Measurements from ENCODE around the gene GNPTAB.
"Not testable (repeated sequence)": the region's sequence is repeated elsewhere in the genome, so short reads cannot be mapped to it uniquely, and the experiment has no call there.

The GNPTAB gene

DNA sequence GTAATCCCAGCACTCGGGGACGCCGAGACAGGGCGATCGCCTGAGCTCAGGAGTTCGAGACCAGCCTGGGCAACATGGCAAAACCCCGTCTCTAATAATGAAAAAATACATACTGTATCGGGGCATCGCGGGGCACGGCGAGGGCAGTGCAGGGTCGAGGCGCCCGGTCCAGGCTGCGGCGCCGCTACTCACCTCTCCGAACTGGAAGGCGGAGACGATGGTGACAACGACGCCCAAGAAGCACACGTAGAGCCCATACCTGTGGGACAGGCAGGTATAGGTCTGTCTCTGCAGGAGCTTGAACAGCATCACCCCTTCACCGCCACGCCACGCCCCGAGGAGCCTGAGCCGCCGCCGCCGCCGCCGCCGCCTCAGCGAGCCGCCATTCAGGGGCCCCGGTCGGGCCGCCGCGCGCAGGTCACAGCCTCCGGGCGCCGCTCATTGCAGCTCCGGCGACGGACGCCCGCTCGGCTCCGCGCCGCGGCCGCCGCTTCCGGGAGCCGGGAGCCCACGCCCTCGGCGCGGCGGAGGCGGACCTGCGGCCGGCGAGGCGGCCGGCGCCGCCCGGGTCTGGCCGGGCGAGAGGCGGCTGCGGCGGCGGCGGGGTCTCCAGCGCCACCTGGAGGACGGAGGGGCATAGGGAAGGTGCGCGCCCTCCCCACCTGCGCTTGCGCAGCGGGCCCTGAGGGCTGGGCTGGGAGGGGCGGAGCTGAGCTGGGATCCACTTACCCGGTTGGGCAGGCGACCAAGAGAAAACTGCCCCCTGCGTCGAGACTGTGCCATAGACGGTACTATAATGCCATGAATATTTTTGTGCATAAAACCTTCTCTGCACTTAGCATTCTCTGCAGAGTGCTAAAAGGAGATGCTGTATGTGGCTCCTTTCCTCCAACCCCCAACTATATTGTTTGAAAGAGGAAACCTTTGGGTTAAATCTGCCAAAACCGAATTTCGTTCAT is at the start of gene GNPTAB:
TSS of gene GNPTAB (minus strand) at position 593 of the 959 bp plus-strand sequence. CDS start at position 309, 284 bp downstream.
- DNase-seq = peak; percentile 89

DNA sequence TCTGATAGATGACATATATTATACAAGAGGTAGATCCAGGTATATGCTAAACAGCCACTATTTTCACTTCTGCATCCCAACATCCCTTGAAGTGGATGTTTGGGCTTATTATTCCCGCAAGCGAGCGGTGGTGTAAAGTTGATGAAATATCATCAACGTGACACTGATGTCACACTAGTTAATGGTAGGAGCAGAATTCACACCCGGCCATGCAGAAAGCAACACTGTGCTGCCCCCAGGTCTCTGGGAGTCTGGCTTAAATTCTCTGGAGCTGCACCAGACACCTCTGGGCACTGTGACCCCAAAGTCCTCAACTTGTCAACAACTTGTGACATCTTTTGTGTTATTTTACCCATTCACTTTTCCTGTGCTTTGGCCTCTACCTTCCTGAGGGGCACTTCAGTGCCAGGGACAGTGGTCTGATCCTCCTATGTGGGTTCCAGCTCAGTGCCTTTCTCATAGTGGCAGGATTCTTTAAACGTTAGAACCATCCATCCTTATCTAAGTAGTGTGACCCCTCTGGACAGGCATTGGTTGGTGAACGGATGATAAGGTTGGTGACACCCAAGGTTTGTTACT is 47.6 kb upstream of the GNPTAB start:
- DNase-seq = no peak

DNA sequence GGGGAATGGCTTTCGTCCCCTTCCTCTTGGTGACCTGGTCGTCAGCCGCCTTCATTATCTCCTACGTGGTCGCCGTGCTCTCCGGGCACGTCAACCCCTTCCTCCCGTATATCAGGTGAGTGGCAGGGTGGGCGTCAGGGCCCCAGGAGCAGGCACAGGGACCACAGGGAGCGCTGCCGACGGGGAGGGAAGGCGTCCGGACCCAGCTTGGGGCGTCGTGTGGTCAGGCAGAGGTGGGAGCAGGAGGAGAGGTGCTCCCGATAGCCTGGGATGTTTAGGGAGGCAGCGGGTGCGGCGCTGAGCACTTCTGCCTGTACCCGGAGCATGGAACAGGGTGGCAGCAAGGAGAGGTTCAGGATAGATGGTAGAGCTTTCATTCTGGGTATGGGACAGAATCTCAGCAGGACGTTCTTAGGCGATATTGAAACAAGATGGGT is 47.1 kb upstream of the GNPTAB start:
- no peak for DNase-seq

GRCh38 chr12:101876861-101877805 is 46.4 kb upstream of the GNPTAB start, which contains the start of gene DRAM1:
DRAM1 (plus strand) TSS chr12:101877580; CDS start chr12:101877790, 210 bp downstream.
- DNase-seq = peak; percentile 36

DNA sequence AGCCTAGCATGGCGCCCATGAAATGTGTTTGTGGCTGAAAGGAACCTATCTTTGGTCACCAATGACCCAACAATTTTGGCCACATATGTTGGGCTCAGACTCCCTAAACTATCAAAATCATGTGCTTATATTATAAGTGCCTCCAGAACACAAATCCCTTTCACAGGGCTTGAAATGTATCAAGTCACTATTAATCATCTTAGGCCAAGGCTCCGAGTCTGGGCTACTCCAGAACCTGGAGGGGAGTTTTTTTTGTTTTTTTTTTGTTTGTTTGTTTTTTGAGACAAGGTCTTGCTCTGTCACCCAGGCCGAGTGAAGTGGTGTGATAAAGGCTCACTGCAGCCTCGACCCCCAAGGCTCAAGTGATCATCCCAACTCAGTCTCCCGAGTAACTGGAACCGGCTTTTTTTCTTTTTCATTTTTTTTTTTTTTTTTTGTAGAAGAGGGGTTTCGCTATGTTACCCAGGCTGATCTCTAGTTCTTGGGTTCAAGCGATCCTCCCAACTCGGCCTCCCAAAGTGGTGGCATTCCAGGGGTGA is 45.6 kb upstream of the GNPTAB start:
- no peak for DNase-seq

GRCh38 chr12:101875162-101875561 is 44.4 kb upstream of the GNPTAB start:
- no peak for DNase-seq

DNA sequence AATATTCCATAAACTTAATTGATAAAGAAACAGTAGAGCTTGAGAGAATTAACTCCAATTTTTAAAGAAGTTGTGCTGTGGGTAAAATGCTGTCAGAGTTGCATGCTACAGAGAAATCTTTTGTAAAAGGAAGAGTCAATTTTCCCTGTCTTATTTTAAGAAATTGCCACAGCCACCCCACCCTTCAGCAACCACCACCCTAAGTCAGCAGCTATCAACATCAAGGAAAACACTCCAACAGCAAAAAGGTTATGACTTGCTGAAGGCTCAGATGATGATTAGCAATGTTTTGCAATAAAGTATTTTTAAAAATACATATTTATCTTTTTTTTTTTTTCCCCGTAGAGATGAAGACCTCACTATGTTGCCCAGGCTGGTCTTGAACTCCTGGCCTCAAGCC is 40.2 kb upstream of the GNPTAB start:
- no peak for DNase-seq

DNA sequence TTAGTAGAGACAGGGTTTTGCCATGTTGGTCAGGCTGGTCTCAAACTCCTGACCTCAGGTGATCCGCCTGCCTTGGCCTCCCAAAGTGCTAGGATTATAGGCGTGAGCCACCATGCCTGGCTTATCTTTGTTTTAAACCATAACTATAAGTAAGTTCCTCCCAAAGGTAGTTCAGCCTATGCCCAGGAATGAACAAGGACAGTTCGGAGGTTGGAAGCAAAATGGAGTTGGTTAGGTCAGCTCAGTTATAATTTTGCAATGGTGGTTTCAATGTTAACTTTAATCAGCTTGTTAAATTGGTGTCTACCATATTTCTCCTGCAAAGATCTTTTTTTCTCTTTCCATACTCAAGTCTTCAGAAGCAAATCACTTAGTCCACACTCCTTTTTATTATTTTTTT is 36.9 kb upstream of the GNPTAB start:
- not testable (repeated sequence) for DNase-seq

- DNase-seq = no peak
These were observed 36.0 kb upstream of the GNPTAB start for GRCh38 chr12:101866615-101867373.

DNA sequence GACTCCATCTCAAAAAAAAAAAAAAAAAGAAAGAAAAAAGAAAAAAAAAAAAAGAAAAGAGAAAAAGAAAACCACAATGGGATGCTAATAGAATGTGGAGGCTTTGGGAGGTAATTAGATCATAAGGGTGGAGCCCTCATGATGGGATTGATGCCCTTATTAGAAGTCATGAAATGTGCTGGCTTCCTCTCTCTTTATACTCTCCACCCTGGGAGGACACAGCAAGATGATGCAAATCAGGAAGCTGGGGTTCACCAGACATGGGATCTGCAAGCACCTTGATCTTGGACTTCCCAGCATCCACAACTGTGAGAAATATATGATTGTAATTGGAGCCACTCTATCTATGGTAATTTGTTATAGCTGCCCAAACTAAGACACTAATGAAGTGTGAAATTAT is 33.2 kb upstream of the GNPTAB start:
- no peak for DNase-seq

GRCh38 chr12:101862245-101862644 is 31.5 kb upstream of the GNPTAB start:
- no peak for DNase-seq

DNA sequence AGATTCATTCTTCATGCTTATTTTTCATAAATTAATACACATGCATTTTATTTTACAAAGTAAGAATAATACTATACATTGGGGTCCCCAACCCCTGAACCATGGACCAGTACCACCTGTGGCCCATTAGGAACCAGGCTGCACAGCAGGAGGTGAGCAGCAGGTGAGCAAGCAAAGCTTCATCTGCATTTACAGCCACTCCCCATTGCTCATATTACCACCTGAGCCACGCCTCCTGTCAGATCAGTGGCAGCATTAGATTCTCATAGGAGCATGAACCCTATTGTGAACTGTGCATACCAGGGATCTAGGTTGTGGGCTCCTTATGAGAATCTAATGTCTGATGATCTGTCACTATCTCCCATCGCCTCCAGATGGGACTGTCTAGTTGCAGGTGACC is 30.9 kb upstream of the GNPTAB start:
- not testable (repeated sequence) for DNase-seq

GRCh38 chr12:101859664-101860607 is 29.2 kb upstream of the GNPTAB start:
- DNase-seq = no peak

DNA sequence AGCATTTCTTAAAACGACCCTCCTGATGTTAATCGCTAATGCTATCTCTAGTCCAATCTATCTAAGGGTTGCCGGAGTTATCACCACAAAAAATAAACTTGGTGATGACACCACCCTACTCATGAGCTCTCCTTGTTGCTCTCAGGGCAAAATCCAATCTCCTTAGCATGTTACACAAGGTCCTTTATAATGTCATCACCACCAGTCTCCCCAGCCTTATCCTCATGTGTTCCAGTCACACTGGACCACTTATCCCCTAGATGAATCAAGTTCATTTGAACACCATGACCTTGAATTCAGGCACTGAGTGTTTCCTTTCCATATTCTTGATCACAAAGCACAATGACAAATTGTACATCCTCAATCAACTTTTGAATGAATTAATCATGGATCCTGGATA is 27.6 kb upstream of the GNPTAB start:
- no peak for DNase-seq

DNA sequence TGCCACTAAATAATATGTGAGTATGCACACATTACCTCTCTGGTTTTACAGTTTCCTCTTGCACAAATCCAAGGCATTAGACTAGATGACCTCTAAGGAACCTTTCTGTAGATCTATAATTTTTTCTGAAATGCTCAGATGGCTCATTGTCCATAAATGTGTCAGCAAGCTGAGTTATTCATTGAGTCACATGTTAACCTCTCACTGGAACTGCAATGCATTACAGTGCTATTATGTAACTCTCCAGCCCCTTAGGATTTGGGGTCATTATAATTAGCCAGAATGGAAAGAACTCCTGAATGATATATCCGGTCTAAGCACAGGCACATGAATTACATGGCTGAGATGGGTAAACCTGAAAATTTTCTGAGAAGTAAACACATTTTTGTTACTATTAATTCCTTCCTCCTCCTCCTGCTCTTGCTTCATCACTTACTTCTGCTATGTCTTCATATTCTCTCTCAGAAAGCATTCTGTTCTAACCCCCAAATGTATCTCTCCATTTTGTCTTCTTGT is 26.3 kb upstream of the GNPTAB start:
- DNase-seq = no peak

DNA sequence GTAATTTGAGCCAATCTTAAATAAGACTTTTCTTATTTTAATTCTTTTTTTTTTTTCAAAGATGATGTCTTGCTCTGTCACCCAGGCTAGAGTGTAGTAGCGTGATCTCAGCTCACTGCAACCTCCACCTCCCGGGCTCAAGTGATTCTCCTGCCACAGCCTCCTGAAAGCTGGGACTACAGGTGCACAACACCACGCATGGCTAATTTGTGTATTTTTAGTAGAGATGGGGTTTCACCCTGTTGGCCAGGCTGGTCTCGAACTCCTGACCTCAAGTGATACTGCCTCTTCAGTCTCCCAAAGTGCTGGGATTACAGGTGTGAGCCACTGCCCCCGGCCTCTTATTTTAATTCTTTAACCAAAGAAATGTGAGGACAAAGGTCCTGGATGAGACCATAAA is 25.9 kb upstream of the GNPTAB start:
- not testable (repeated sequence) for DNase-seq

DNA sequence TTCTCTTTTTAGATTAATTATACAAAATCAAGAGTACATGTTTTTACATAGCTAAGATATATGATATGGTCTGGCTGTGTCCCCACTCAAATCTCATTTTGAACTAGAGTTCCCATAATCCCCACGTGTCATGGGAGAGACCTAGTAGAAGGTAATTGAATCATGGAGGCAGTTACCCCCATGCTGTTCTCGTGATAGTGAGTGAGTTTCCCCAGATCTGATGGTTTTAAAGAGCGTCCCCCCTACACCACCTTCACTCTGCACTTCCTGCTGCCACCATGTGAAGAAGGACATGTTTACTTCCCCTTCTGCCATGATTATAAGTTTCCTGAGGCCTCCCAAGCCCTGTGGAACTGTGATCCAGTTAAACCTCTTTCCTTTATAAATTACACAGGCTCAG is 25.2 kb upstream of the GNPTAB start:
- no peak for DNase-seq

DNA sequence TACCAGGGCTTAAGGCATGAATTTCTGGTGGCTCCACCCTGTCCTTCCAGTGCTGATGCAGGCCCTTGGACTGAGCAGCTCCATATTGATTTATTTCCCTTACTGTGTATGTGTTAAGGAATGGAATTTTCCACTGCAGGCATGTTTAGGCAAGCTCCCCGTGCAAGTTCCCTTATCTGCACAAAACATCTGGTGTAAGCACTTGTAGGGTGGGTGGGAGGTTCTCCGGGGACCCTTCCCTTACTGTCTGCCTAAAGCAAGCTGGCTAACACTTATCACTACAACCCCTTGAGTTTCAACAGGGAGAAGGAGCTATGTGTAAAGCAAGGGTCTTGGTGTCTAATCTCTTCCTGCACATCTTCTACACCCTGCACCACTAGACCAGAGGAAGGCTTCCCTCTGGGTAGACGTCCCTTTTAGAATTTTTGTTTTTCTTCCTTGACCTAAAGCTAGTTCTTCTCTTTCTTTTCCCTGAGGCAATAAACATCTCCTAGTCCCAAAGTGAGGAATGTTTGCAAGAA is 24.7 kb upstream of the GNPTAB start:
- DNase-seq = no peak

DNA sequence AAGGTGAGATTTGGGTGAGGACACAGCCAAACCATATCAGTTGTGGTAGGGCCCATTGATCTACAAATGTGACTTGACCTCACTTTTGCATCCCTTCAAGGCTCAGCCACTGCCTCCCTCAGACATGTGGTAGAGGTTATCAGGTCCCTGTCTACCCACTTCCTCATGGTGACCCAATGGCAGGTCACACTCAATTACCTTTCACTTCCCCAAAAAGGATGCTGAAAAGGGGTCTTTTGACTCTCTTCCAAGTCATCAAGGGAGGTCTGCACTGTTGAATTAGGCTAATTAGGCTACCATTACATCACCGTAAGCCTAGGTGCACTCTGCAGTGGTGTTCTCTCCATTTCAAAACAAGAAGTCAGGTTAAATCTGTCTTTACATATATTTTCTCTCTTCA is 24.0 kb upstream of the GNPTAB start:
- no peak for DNase-seq

DNA sequence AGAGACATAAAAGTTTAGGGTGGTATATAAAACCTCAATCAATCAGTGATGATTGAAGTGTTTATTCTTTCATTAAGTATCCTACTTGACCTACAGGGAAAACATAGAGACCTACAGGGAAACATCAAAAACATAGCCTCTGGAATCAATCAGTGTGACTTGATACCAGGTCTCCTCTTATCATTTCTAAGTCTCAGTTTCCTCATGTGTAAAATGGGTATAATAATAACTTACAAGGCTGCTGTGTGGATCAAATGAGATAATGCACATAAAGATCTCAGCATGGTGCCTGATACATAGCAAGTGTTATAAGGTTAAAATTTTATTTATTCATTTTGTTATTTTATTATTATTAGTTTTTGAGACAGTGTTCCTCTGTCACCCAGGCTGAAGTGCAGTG is 22.2 kb upstream of the GNPTAB start:
- DNase-seq = no peak

All from DMS79 treated with DMSO at 0.1 percent for 48 hours (cell line).